HepG2 (cell line): ENCODE results near the gene PDCD2L. TPM values are rescaled to one million over a fixed set of nuclear protein-coding genes. Genes with fewer than 3 reads are reported as not detected.
A peak's percentile ranks its signal among the peaks of the same experiment; 100 is the strongest.
"Not testable (repeated sequence)": the region's sequence is repeated elsewhere in the genome, so short reads cannot be mapped to it uniquely, and the experiment has no call there.

Source experiments
- ATAC-seq: fragments of 200-7000 bp; cut with Tn5 transposase; 3 replicates; pipeline ENCODE4 v1.9.1; 2020; ENCODE audit warnings: mild to moderate bottlenecking, moderate library complexity
- BruUV-seq: library from RNA; stranded (reverse); fragments of 400-500 nt; replicated peaks from 2 replicates; lab custom pipeline; 2021; lab: Mats Ljungman, UMichigan
- CTCF ChIA-PET: fragments of 300-600 bp; formaldehyde crosslinking; extraction: SDS; loops from one replicate; lab custom pipeline; 2021; ENCODE audit warnings: low total read pairs, inconsistent platforms, low intra/inter-chr PET ratio; lab: Yijun Ruan, JAX
- POLR2A ChIA-PET: fragments of 350-600 bp; sonication (Branson Sonifier 250); formaldehyde crosslinking; loops from one replicate; lab custom pipeline; 2020; ENCODE audit warnings: antibody characterized with exemption, inconsistent platforms; lab: Yijun Ruan, JAX
- DNase-seq: peaks from one replicate; pipeline ENCODE4 v3.0.0-alpha.2; 2015; ENCODE audit warnings: low spot score
- FAIRE-seq: peaks from 3 replicates; lab custom pipeline; 2011; peaks lifted over from hg19 to GRCh38; lab: Jason Lieb, UNC
- H2AFZ ChIP-seq: one replicate; pipeline ENCODE4 v1.6.1; 2011; ENCODE audit warnings: low read length, inconsistent platforms
- H3K27ac ChIP-seq: fragments of 300-600 bp; 3 replicates; pipeline ENCODE4 v1.8.0; 2011; ENCODE audit warnings: mixed run types, mild to moderate bottlenecking, mixed read lengths, low read length, inconsistent platforms; ENCODE audit not compliant: insufficient read depth; ENCODE audit errors: extremely low read length
- H3K27me3 ChIP-seq, 2 experiments: fragments of 200-600 bp in 1 of 2; 2 replicates in 1 of 2; 3 replicates in 1 of 2; pipeline versions ENCODE4 v1.6.0 to v1.8.0; 2011; ENCODE audit warnings: low read length in 2 of 2, mild to moderate bottlenecking in 2 of 2, moderate library complexity in 2 of 2, inconsistent platforms in 1 of 2; ENCODE audit not compliant: insufficient read depth in 2 of 2, control insufficient read depth in 1 of 2
- H3K36me3 ChIP-seq, 2 experiments: fragments of 200-600 bp in 1 of 2; replicated peaks in 1 of 2; 2 replicates in 1 of 2; 3 replicates in 1 of 2; pipeline versions ENCODE4 v1.5.1 to v1.8.0; 2011; ENCODE audit warnings: low read length in 2 of 2, inconsistent platforms in 1 of 2; ENCODE audit not compliant: insufficient read depth in 2 of 2, control insufficient read depth in 1 of 2
- H3K4me1 ChIP-seq: 2 replicates; pipeline ENCODE4 v1.5.1; 2012; ENCODE audit warnings: low read length, inconsistent platforms; ENCODE audit not compliant: insufficient read depth
- H3K4me2 ChIP-seq: 2 replicates; pipeline ENCODE4 v1.6.0; 2011; ENCODE audit warnings: low read depth, low read length, inconsistent platforms
- H3K4me3 ChIP-seq, 3 experiments: fragments of 200-600 bp in 1 of 3; sonication (generic), shearing (Covaris generic) in 1 of 3; replicated peaks in 1 of 3; 2 replicates each; pipeline ENCODE4 v1.5.1; 2011 to 2016; ENCODE audit warnings: low read length in 3 of 3, inconsistent platforms in 2 of 3, low read depth in 2 of 3, mild to moderate bottlenecking in 2 of 3, control low read depth in 1 of 3, mixed read lengths in 1 of 3; ENCODE audit not compliant: insufficient read depth in 1 of 3
- H3K79me2 ChIP-seq: one replicate; pipeline ENCODE4 v1.6.1; 2011; ENCODE audit warnings: low read length, inconsistent platforms; ENCODE audit not compliant: insufficient read depth
- H3K9ac ChIP-seq: 2 replicates; pipeline ENCODE4 v1.6.0; 2011; ENCODE audit warnings: mild to moderate bottlenecking, low read depth, low read length, inconsistent platforms; ENCODE audit not compliant: insufficient read depth
- H3K9me3 ChIP-seq: 2 replicates; pipeline ENCODE4 v1.5.1; 2012; ENCODE audit warnings: mild to moderate bottlenecking, low read length
- H4K20me1 ChIP-seq: 2 replicates; pipeline ENCODE4 v1.6.0; 2011; ENCODE audit warnings: inconsistent platforms, mild to moderate bottlenecking, low read length, moderate library complexity; ENCODE audit not compliant: insufficient read depth
- ZFP82 ChIP-seq: sonication (generic); formaldehyde crosslinking; IDR thresholded peaks from 2 replicates; pipeline ENCODE4 v1.5.1; 2020; ENCODE audit warnings: mild to moderate bottlenecking, missing genetic modification reagents, borderline replicate concordance
- ZNF121 ChIP-seq: sonication (generic); formaldehyde crosslinking; IDR thresholded peaks from 2 replicates; pipeline ENCODE4 v1.5.0; 2020; ENCODE audit warnings: mild to moderate bottlenecking, missing genetic modification reagents
- ZNF770 ChIP-seq: sonication (generic); formaldehyde crosslinking; IDR thresholded peaks from 2 replicates; pipeline ENCODE4 v1.5.0; 2020; ENCODE audit warnings: mild to moderate bottlenecking, missing genetic modification reagents
- ZSCAN21 ChIP-seq: sonication (generic); formaldehyde crosslinking; IDR thresholded peaks from 2 replicates; pipeline ENCODE4 v1.8.0; 2022; ENCODE audit warnings: mild to moderate bottlenecking, missing genetic modification reagents, moderate library complexity, borderline replicate concordance
- WGBS: methylation state at CpG from one replicate; pipeline ENCODE4 v1.1.6; 2017; ENCODE audit warnings: low lambda C conversion rate; 5-methylcytosine and 5-hydroxymethylcytosine counted together
- in situ Hi-C: cut with HindIII; loops from 2 replicates; pipeline ENCODE4 v1.10.0; 2017; ENCODE audit warnings: low pct_unique_long_range_greater_than_20kb; ENCODE audit not compliant: extremely low pct_ligation_motif_present
- intact Hi-C: fragments of 100-400 bp; cut with micrococcal nuclease; formaldehyde crosslinking; loops from one replicate; pipeline ENCODE4 v1.10.0; 2022; ENCODE audit not compliant: unreplicated experiment
- polyA plus RNA-seq, 8 experiments: library from polyadenylated mRNA; depleted of rRNA in 3 of 8; stranded (reverse) in 7 of 8; unstranded in 1 of 8; fragments of >200 nt; fragmentation: Illumina TruSeq in 4 of 8; extraction: Trizol in 4 of 8; gene quantifications; 2 replicates each; pipeline versions ENCODE4 v1.2.1 to v1.2.3, GENCODE V29; 2011 to 2016; ENCODE audit warnings: low read depth in 4 of 8, missing spikeins in 1 of 8, mixed read lengths in 1 of 8; ENCODE audit not compliant: insufficient read depth in 1 of 8
- total RNA-seq, 5 experiments: library from RNA; depleted of rRNA; stranded (reverse); fragments of >200 nt; fragmentation: Illumina TruSeq; extraction: Trizol; gene quantifications; 2 replicates each; pipeline ENCODE4 v1.2.3, GENCODE V29; 2016; ENCODE audit warnings: low read depth in 1 of 5

Gene PDCD2L
- total and polyA plus RNA-seq, 2 of the 13 experiments (the other 11 are each of a cell fraction or from before 2014, with no cell fraction given) = 29.3 to 35.2 TPM

- intact Hi-C loops (no loop called here), in situ Hi-C loops (no loop called here)
- ChIA-PET CTCF (no interaction called here), POLR2A (no interaction called here)
- no peak for ATAC-seq
- no peak for DNase-seq
- no peak overlapping the region for H3K9ac ChIP-seq
- 0 out of 2 replicates have a peak, but pooled peaks cover 11% of the 10 kb centered on the region for H4K20me1 ChIP-seq
- TF ChIP-seq ZSCAN21 (CRISPR knock-in tag) (peak; percentile 87; the same call in 1 of the 2 replicates), ZFP82 (CRISPR knock-in tag) (no peak)
- H3K4me3 ChIP-seq = no peak overlapping the region
- H2AFZ ChIP-seq = no peak overlapping the region
- 100% methylated on average over 1 of the region's 1 CpG for WGBS
- FAIRE-seq = no peak
- peaks cover 7% of the 10 kb centered on the region for H3K79me2 ChIP-seq
- no peaks in the 10 kb centered on the region for H3K27me3 ChIP-seq
- H3K36me3 ChIP-seq = peaks cover 61 to 97% of the 10 kb centered on the region in 2 experiments
- H3K27ac ChIP-seq = no peak overlapping the region
- no peak overlapping the region for H3K4me2 ChIP-seq
- H3K4me1 ChIP-seq = no peaks in the 10 kb centered on the region
- no TSS peak for BruUV-seq
- H3K9me3 ChIP-seq = no peaks in the 10 kb centered on the region
Measured at GRCh38 chr19:34387446-34387810, 16.8 kb upstream of the PDCD2L start.

GRCh38 chr19:34388745-34389144 lies 15.5 kb upstream of the PDCD2L start:
- BruUV-seq, POLR2A ChIA-PET: not testable (repeated sequence)
- 100% methylated on average over 2 of the region's 2 CpGs for WGBS

More at GRCh38 chr19:34388745-34389144, 15.5 kb upstream of the PDCD2L start:
- in situ Hi-C loops, intact Hi-C loops, DNase-seq, H3K27me3 ChIP-seq, H3K27ac ChIP-seq, H2AFZ ChIP-seq, H3K9ac ChIP-seq, ATAC-seq, H3K4me1 ChIP-seq, FAIRE-seq, CTCF ChIA-PET, H3K9me3 ChIP-seq, H3K4me3 ChIP-seq, H3K4me2 ChIP-seq, H3K79me2 ChIP-seq: not testable (repeated sequence)
- TF ChIP-seq ZNF770 (CRISPR knock-in tag) (peak; percentile 32), ZNF121 (CRISPR knock-in tag) (peak; percentile 65; the same call in 1 of the 2 replicates)
- peaks cover 59 to 97% of the 10 kb centered on the region in 2 experiments for H3K36me3 ChIP-seq
- H4K20me1 ChIP-seq = 0 out of 2 replicates have a peak, but pooled peaks cover 11% of the 10 kb centered on the region
